GM12878 (cell line): Measurements from ENCODE around the gene CTSO. TPM values are rescaled to one million over a fixed set of nuclear protein-coding genes. Genes with fewer than 3 reads are reported as not detected.

Experiments
- ATAC-seq: fragments of 200-7000 bp; cut with Tn5 transposase; 3 replicates; pipeline ENCODE4 v1.9.1; 2020; ENCODE audit warnings: mild to moderate bottlenecking, moderate library complexity
- BruUV-seq: library from RNA; stranded (reverse); fragments of 400-500 nt; replicated peaks from 2 replicates; lab custom pipeline; 2021; lab: Mats Ljungman, UMichigan
- CTCF ChIA-PET: fragments of 300-600 bp; sonication (Branson Sonifier 250); formaldehyde crosslinking; extraction: SDS; loops from one replicate; lab custom pipeline; 2021; ENCODE audit warnings: inconsistent platforms; lab: Yijun Ruan, JAX
- POLR2A ChIA-PET: fragments of 350-600 bp; formaldehyde crosslinking; extraction: SDS; loops from one replicate; lab custom pipeline; 2021; ENCODE audit warnings: inconsistent platforms; lab: Charles Lee
- RAD21 ChIA-PET: fragments of 300-600 bp; sonication (Branson Sonifier 250); formaldehyde crosslinking; loops from one replicate; lab custom pipeline; 2023; ENCODE audit warnings: antibody characterized with exemption; ENCODE audit not compliant: unreplicated experiment; lab: Charles Lee
- SMC1A ChIA-PET: fragments of 300-600 bp; sonication (Branson Sonifier 250); formaldehyde crosslinking; loops from one replicate; lab custom pipeline; 2023; ENCODE audit not compliant: unreplicated experiment, uncharacterized antibody; lab: Charles Lee
- DNase-seq: peaks from one replicate; pipeline ENCODE4 v3.0.0-alpha.2; 2011; ENCODE audit warnings: low read depth, low spot score
- FAIRE-seq: peaks from 3 replicates; lab custom pipeline; 2011; peaks lifted over from hg19 to GRCh38; lab: Jason Lieb, UNC
- H2AFZ ChIP-seq: 2 replicates; pipeline ENCODE4 v1.6.0; 2011; ENCODE audit warnings: low read depth, low read length, control low read depth; ENCODE audit not compliant: control insufficient read depth
- H3K27ac ChIP-seq: 2 replicates; pipeline ENCODE4 v1.5.1; 2011; ENCODE audit warnings: control low read depth; ENCODE audit not compliant: control insufficient read depth, insufficient read depth
- H3K27me3 ChIP-seq, 2 experiments: replicated peaks in 1 of 2; 2 replicates each; pipeline versions ENCODE4 v1.6.0 to v1.6.1; 2011; ENCODE audit warnings: low read length in 1 of 2; ENCODE audit not compliant: control insufficient read depth in 2 of 2, insufficient read depth in 2 of 2
- H3K36me3 ChIP-seq, 2 experiments: 2 replicates each; pipeline ENCODE4 v1.5.1; 2011; ENCODE audit warnings: low read length in 1 of 2; ENCODE audit not compliant: control insufficient read depth in 2 of 2, insufficient read depth in 2 of 2
- H3K4me1 ChIP-seq: 2 replicates; pipeline ENCODE4 v1.6.1; 2011; ENCODE audit warnings: mild to moderate bottlenecking, low read length, moderate library complexity, mixed read lengths; ENCODE audit not compliant: control insufficient read depth, insufficient read depth
- H3K4me2 ChIP-seq: 2 replicates; pipeline ENCODE4 v1.6.0; 2011; ENCODE audit warnings: control low read depth; ENCODE audit not compliant: control insufficient read depth, insufficient read depth
- H3K4me3 ChIP-seq: fragments of 200-600 bp; sonication (generic); 2 replicates; pipeline ENCODE4 v1.5.1; 2016
- H3K79me2 ChIP-seq: 2 replicates; pipeline ENCODE4 v1.6.0; 2011; ENCODE audit warnings: low read length; ENCODE audit not compliant: control insufficient read depth, insufficient read depth
- H3K9ac ChIP-seq: 2 replicates; pipeline ENCODE4 v1.8.0; 2011; ENCODE audit warnings: low read length, control low read depth, mixed read lengths; ENCODE audit not compliant: control insufficient read depth, insufficient read depth
- H3K9me3 ChIP-seq: replicated peaks from 3 replicates; pipeline ENCODE4 v1.5.1; 2011; ENCODE audit warnings: mild to moderate bottlenecking, low read length; ENCODE audit not compliant: control insufficient read depth, insufficient read depth
- H4K20me1 ChIP-seq: 2 replicates; pipeline ENCODE4 v1.6.0; 2011; ENCODE audit not compliant: control insufficient read depth, insufficient read depth
- ATF3 ChIP-seq: IDR thresholded peaks from 2 replicates; pipeline ENCODE4 v1.6.1; 2011; ENCODE audit warnings: low read depth, mild to moderate bottlenecking, low read length, moderate library complexity, borderline replicate concordance; ENCODE audit errors: extremely low read depth
- BRCA1 ChIP-seq: IDR thresholded peaks from 2 replicates; pipeline ENCODE4 v1.6.1; 2011; ENCODE audit warnings: low read depth, low read length, improper control_type of control experiment
- CEBPB ChIP-seq, 2 experiments: fragments of 150-350 bp in 1 of 2; IDR thresholded peaks; 2 replicates each; pipeline ENCODE4 v1.6.1; 2012 to 2014; ENCODE audit warnings: low read depth in 2 of 2, low read length in 2 of 2, borderline replicate concordance in 1 of 2, inconsistent platforms in 1 of 2
- EP300 ChIP-seq, 2 experiments: fragments of 150-350 bp in 1 of 2; IDR thresholded peaks; 2 replicates each; pipeline ENCODE4 v1.6.1; 2011 to 2012; ENCODE audit warnings: low read depth in 2 of 2, low read length in 2 of 2, borderline replicate concordance in 1 of 2, improper control_type of control experiment in 1 of 2, inconsistent platforms in 1 of 2; ENCODE audit not compliant: control insufficient read depth in 1 of 2
- ESRRA ChIP-seq: IDR thresholded peaks from 2 replicates; pipeline ENCODE4 v1.6.1; 2012; ENCODE audit warnings: mild to moderate bottlenecking, low read length, improper control_type of control experiment
- FOXM1 ChIP-seq: IDR thresholded peaks from 2 replicates; pipeline ENCODE4 v1.6.1; 2012; ENCODE audit warnings: low read depth, mild to moderate bottlenecking, inconsistent platforms, low read length, moderate library complexity
- IRF5 ChIP-seq: fragments of 450-650 bp; IDR thresholded peaks from 2 replicates; pipeline ENCODE4 v1.6.1; 2017; ENCODE audit warnings: borderline replicate concordance
- KAT2A ChIP-seq: conservative IDR thresholded peaks from 2 replicates; pipeline ENCODE4 v1.6.1; 2011; ENCODE audit warnings: low read depth, low read length; ENCODE audit not compliant: control insufficient read depth
- MXI1 ChIP-seq: fragments of 150-350 bp; IDR thresholded peaks from 2 replicates; pipeline ENCODE4 v1.6.1; 2011; ENCODE audit warnings: low read depth, mild to moderate bottlenecking, inconsistent platforms, low read length, improper control_type of control experiment
- NBN ChIP-seq: fragments of 450-650 bp; IDR thresholded peaks from 2 replicates; pipeline ENCODE4 v1.6.1; 2016
- PAX5 ChIP-seq: IDR thresholded peaks from 2 replicates; pipeline ENCODE4 v1.6.1; 2011; ENCODE audit warnings: low read depth, low read length, borderline replicate concordance
- SREBF1 ChIP-seq: IDR thresholded peaks from 2 replicates; pipeline ENCODE4 v1.6.1; 2012; ENCODE audit warnings: mild to moderate bottlenecking, low read length
- TCF7 ChIP-seq: IDR thresholded peaks from 2 replicates; pipeline ENCODE4 v1.6.1; 2014; ENCODE audit warnings: antibody characterized with exemption, borderline replicate concordance
- ZBTB33 ChIP-seq: fragments of 450-650 bp; IDR thresholded peaks from 2 replicates; pipeline ENCODE4 v1.6.1; 2017; ENCODE audit warnings: mild to moderate bottlenecking
- WGBS: methylation state at CpG from one replicate; pipeline ENCODE4 v1.1.6; 2016; ENCODE audit warnings: low lambda C conversion rate; ENCODE audit not compliant: insufficient replicate concordance, insufficient coverage; ENCODE audit errors: missing lambda C conversion rate; 5-methylcytosine and 5-hydroxymethylcytosine counted together
- in situ Hi-C: fragments of 300-500 bp; cut with MboI; formaldehyde crosslinking; loops from 9 replicates; pipeline ENCODE4 v1.14.3; 2018; ENCODE audit warnings: mixed read lengths
- intact Hi-C: fragments of 100-400 bp; cut with micrococcal nuclease; formaldehyde crosslinking; loops from one replicate; pipeline ENCODE4 v1.14.2; 2022; ENCODE audit not compliant: unreplicated experiment
- polyA plus RNA-seq, 11 experiments: library from polyadenylated mRNA; depleted of rRNA in 4 of 11; unstranded in 6 of 11; stranded (reverse) in 5 of 11; fragments of >200 nt; fragmentation: Nextera tagmentation in 4 of 11; fragmentation: Illumina TruSeq in 1 of 11; extraction: Ambion mirVana in 4 of 11; extraction: Trizol in 1 of 11; gene quantifications; 1 replicate in 1 of 11; 2 replicates in 10 of 11; pipeline versions ENCODE4 v1.2.1 to v1.2.3, GENCODE V29; 2011 to 2016; ENCODE audit warnings: inconsistent platforms in 2 of 11, missing spikeins in 2 of 11, low read depth in 1 of 11
- total RNA-seq, 4 experiments: library from RNA; depleted of rRNA in 3 of 4; stranded (reverse); fragments of >200 nt in 3 of 4; fragmentation: Illumina TruSeq in 1 of 4; extraction: Trizol in 1 of 4; gene quantifications; 2 replicates each; pipeline versions ENCODE4 v1.2.1 to v1.2.3, GENCODE V29; 2013 to 2021
- TF ChIP-seq, protein P1 (sequence below): fragments of 450-650 bp; IDR thresholded peaks from 2 replicates; pipeline ENCODE4 v1.6.1; 2018; ENCODE audit warnings: borderline replicate concordance, mild to moderate bottlenecking; ENCODE audit not compliant: partially characterized antibody

The CTSO gene
- total and polyA plus RNA-seq, 10 of the 15 experiments (the other 5 are each of a cell fraction or from before 2014, with no cell fraction given), result 3.9 to 9.7 (median 7.0) TPM

- intact Hi-C loops, result loop anchor here (5.0 to 10.0 kb wide), 4 partner anchors 287 to 1251 kb away; partner anchors contain the start of genes GUCY1A1 and MAP9
- 72% methylated on average over 11 of the region's 11 CpGs for WGBS
- TF ChIP-seq SREBF1 (no peak), BRCA1 (no peak), KAT2A (no peak), IRF5 (no peak), MXI1 (no peak), EP300 (IDR thresholded peaks at IDR 0.05; ENCODE audit: borderline replicate concordance in 1 of 2, control insufficient read depth in 1 of 2, low read depth in 2 of 2, low read length in 2 of 2) (no peak), ESRRA (0 out of 2 replicates have a peak, but pooled peaks have one; percentile 9), FOXM1 (no peak), NBN (0 out of 2 replicates have a peak, but pooled peaks have one; percentile 8), TCF7 (no peak), ATF3 (no peak), PAX5 (no peak), CEBPB (IDR thresholded peaks at IDR 0.05; ENCODE audit: borderline replicate concordance in 1 of 2, low read depth in 2 of 2, low read length in 2 of 2) (no peak), ZBTB33 (no peak)
- TF ChIP-seq, protein P1, sequence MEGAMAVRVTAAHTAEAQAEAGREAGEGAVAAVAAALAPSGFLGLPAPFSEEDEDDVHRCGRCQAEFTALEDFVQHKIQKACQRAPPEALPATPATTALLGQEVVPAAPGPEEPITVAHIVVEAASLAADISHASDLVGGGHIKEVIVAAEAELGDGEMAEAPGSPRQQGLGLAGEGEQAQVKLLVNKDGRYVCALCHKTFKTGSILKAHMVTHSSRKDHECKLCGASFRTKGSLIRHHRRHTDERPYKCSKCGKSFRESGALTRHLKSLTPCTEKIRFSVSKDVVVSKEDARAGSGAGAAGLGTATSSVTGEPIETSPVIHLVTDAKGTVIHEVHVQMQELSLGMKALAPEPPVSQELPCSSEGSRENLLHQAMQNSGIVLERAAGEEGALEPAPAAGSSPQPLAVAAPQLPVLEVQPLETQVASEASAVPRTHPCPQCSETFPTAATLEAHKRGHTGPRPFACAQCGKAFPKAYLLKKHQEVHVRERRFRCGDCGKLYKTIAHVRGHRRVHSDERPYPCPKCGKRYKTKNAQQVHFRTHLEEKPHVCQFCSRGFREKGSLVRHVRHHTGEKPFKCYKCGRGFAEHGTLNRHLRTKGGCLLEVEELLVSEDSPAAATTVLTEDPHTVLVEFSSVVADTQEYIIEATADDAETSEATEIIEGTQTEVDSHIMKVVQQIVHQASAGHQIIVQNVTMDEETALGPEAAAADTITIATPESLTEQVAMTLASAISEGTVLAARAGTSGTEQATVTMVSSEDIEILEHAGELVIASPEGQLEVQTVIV, result no peak
Observed at GRCh38 chr4:155954118-155954685, 536 bp upstream of the CTSO start.

More at GRCh38 chr4:155954118-155954685, 536 bp upstream of the CTSO start:
- in situ Hi-C loops, result loop anchor here (5.0 kb wide), 1 partner anchor 147 kb away; no protein-coding TSS in a partner anchor
- H3K4me2 ChIP-seq, result peak overlapping the region; percentile 68
- peak overlapping the region; percentile 89 for H3K27ac ChIP-seq
- no peaks in the 10 kb centered on the region; the same call in 1 of the 2 replicates for H3K79me2 ChIP-seq
- no peaks in the 10 kb centered on the region for H3K27me3 ChIP-seq
- no peaks in the 10 kb centered on the region for H3K4me1 ChIP-seq
- BruUV-seq, result TSS peak; percentile 91
- RAD21 ChIA-PET, result interaction anchor here (1.1 to 4.2 kb wide), 24 partner anchors 10 to 550 kb away, joined by 3 to 113 read pairs (median 7); partner anchors contain the start of gene GUCY1A1
- CTCF ChIA-PET, result interaction anchor here (0.8 to 8.5 kb wide), 33 partner anchors 10 to 972 kb away, joined by 3 to 186 read pairs (median 7); no protein-coding TSS in a partner anchor
- POLR2A ChIA-PET, result interaction anchor here (0.7 to 2.4 kb wide), 5 partner anchors 20 to 425 kb away, joined by 3 to 21 read pairs (median 4); no protein-coding TSS in a partner anchor
- ATAC-seq, result no peak
- SMC1A ChIA-PET, result interaction anchor here (0.6 to 4.4 kb wide), 22 partner anchors 10 to 581 kb away, joined by 3 to 110 read pairs (median 4); no protein-coding TSS in a partner anchor
- H3K9me3 ChIP-seq, result no peaks in the 10 kb centered on the region
- H3K4me3 ChIP-seq, result peak overlapping the region; percentile 77
- peak overlapping the region; percentile 99 for H2AFZ ChIP-seq
- FAIRE-seq, result no peak
- no peak for DNase-seq
- H3K36me3 ChIP-seq, result no peaks in the 10 kb centered on the region
- H4K20me1 ChIP-seq, result no peaks in the 10 kb centered on the region
- H3K9ac ChIP-seq, result peak overlapping the region; percentile 98
